ENCODE results near the gene LGALS7B. TPM values are rescaled to one million over a fixed set of nuclear protein-coding genes. Genes with fewer than 3 reads are reported as not detected.
"Not testable (repeated sequence)": the region's sequence is repeated elsewhere in the genome, so short reads cannot be mapped to it uniquely, and the experiment has no call there.

Gene LGALS7B
- total RNA-seq, 1 donor: not detected

- no peak for TF ChIP-seq CTCF (IDR thresholded peaks at IDR 0.05; ENCODE audit: insufficient read depth, low read depth, low read length)
- no peak overlapping the region for H3K4me3 ChIP-seq (ENCODE audit: low read depth, low read length)
- DNase-seq (ENCODE audit: low read depth): no peak
These were observed 26.3 kb downstream of the LGALS7B start for GRCh38 chr19:38815059-38816001.

- TF ChIP-seq CTCF (IDR thresholded peaks at IDR 0.05; ENCODE audit: insufficient read depth, low read depth, low read length): no peak
- H3K4me3 ChIP-seq (ENCODE audit: low read depth, low read length): no peak overlapping the region
- no peak for DNase-seq (ENCODE audit: low read depth)
These were observed 27.2 kb downstream of the LGALS7B start for GRCh38 chr19:38816131-38816750.

- H3K4me3 ChIP-seq (ENCODE audit: low read depth, low read length): no peak overlapping the region
- DNase-seq (ENCODE audit: low read depth): no peak
- no peak for TF ChIP-seq CTCF (IDR thresholded peaks at IDR 0.05; ENCODE audit: insufficient read depth, low read depth, low read length)
These were observed 28.1 kb downstream of the LGALS7B start for GRCh38 chr19:38817081-38817480.

GRCh38 chr19:38819231-38819920 is 30.4 kb downstream of the LGALS7B start:
- no peak for DNase-seq (ENCODE audit: low read depth)
- no peak overlapping the region for H3K4me3 ChIP-seq (ENCODE audit: low read depth, low read length)
- no peak for TF ChIP-seq CTCF (IDR thresholded peaks at IDR 0.05; ENCODE audit: insufficient read depth, low read depth, low read length)

- DNase-seq (ENCODE audit: low read depth); H3K4me3 ChIP-seq (ENCODE audit: low read depth, low read length): not testable (repeated sequence)
These were observed 32.3 kb downstream of the LGALS7B start for GRCh38 chr19:38821230-38821825.

- not testable (repeated sequence) for H3K4me3 ChIP-seq (ENCODE audit: low read depth, low read length); DNase-seq (ENCODE audit: low read depth)
These were observed 36.9 kb downstream of the LGALS7B start for GRCh38 chr19:38825936-38826335.

- no peak for DNase-seq (ENCODE audit: low read depth)
- H3K4me3 ChIP-seq (ENCODE audit: low read depth, low read length): no peak overlapping the region
- TF ChIP-seq CTCF (IDR thresholded peaks at IDR 0.05; ENCODE audit: insufficient read depth, low read depth, low read length): no peak
These were observed 38.0 kb downstream of the LGALS7B start for GRCh38 chr19:38826856-38827551.

- not testable (repeated sequence) for H3K4me3 ChIP-seq (ENCODE audit: low read depth, low read length)
- peak; percentile 79 for DNase-seq (ENCODE audit: low read depth)
These were observed 40.2 kb downstream of the LGALS7B start for GRCh38 chr19:38829203-38829602.
